ENCODE measurements around the gene SLC49A4. TPM values are rescaled to one million over a fixed set of nuclear protein-coding genes. Genes with fewer than 3 reads are reported as not detected.

SLC49A4 gene
- polyA plus RNA-seq, 1 experiment: 16.4 TPM

GRCh38 chr3:122859021-122859805, 64.3 kb downstream of the SLC49A4 start:
- TF ChIP-seq, protein P1, sequence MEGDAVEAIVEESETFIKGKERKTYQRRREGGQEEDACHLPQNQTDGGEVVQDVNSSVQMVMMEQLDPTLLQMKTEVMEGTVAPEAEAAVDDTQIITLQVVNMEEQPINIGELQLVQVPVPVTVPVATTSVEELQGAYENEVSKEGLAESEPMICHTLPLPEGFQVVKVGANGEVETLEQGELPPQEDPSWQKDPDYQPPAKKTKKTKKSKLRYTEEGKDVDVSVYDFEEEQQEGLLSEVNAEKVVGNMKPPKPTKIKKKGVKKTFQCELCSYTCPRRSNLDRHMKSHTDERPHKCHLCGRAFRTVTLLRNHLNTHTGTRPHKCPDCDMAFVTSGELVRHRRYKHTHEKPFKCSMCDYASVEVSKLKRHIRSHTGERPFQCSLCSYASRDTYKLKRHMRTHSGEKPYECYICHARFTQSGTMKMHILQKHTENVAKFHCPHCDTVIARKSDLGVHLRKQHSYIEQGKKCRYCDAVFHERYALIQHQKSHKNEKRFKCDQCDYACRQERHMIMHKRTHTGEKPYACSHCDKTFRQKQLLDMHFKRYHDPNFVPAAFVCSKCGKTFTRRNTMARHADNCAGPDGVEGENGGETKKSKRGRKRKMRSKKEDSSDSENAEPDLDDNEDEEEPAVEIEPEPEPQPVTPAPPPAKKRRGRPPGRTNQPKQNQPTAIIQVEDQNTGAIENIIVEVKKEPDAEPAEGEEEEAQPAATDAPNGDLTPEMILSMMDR (IDR thresholded peaks at IDR 0.05; ENCODE audit: low read depth, low read length): no peak
- CTCF ChIA-PET: interaction anchor here (0.7 kb wide), 1 partner anchor 83 kb away, joined by 3 read pairs; no protein-coding TSS in a partner anchor
- POLR2A ChIA-PET: no interaction called here

DNA sequence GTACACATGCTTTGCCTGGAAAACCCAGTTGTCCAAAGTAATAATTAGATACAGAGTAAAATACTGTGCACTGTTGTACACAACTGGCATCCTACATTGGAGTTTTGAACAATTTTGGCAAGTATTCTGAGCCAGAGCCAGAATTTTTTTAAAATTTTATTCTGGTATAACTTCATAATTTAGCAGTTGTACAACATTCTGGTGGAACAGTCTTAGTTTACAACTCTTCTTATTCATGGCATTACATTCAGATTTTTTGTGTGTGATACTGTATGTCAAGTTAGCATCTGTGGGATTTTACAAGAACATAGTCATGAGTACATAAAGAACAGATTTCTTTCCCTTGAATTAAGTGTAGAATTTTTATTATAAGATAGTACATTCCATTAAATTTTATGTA, 67.5 kb downstream of the SLC49A4 start:
- no peak for DNase-seq (ENCODE audit: low read depth, low spot score)
- Histone ChIP-seq H3K27me3 (ENCODE audit: control insufficient read depth, insufficient read depth, low read length) (no peaks in the 10 kb centered on the region), H3K4me3 (ENCODE audit: low read depth, low read length) (no peak overlapping the region), H3K9me3 (ENCODE audit: control insufficient read depth, insufficient read depth, low read length) (no peaks in the 10 kb centered on the region), H3K27ac (ENCODE audit: low read depth, low read length) (no peak overlapping the region)
- TF ChIP-seq, protein P1 (IDR thresholded peaks at IDR 0.05; ENCODE audit: low read depth, low read length): no peak
- ChIA-PET CTCF (no interaction called here), POLR2A (no interaction called here)

More at GRCh38 chr3:122859021-122859805, 64.3 kb downstream of the SLC49A4 start:
- H3K4me3 ChIP-seq (ENCODE audit: low read depth, low read length): no peak overlapping the region
- no peak for DNase-seq (ENCODE audit: low read depth, low spot score)
- H3K27me3 ChIP-seq (ENCODE audit: control insufficient read depth, insufficient read depth, low read length): no peaks in the 10 kb centered on the region
- H3K9me3 ChIP-seq (ENCODE audit: control insufficient read depth, insufficient read depth, low read length): no peaks in the 10 kb centered on the region
- H3K27ac ChIP-seq (ENCODE audit: low read depth, low read length): no peak overlapping the region

DNA sequence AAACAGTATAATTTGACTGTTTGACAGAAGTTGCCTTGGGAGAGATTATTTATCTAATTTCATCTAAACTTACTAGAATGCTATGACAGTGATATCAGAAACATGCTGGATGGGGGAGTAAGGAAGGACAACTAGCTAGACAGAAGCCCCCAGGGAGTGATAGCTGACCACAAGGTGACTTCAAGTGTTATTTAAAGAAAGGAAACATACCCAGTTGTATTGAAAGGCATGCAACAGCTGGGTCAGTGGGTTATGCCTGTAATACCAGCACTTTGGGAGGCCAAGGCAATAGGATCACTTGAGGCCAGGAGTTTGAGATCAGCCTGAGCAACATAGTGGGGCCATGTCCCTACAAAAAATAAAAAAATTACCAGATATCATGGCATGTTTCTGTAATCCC, 69.6 kb downstream of the SLC49A4 start:
- ChIA-PET POLR2A (no interaction called here), CTCF (no interaction called here)
- no peak for DNase-seq (ENCODE audit: low read depth, low spot score)
- no peak overlapping the region for H3K4me3 ChIP-seq (ENCODE audit: low read depth, low read length)
- TF ChIP-seq, protein P1 (IDR thresholded peaks at IDR 0.05; ENCODE audit: low read depth, low read length): no peak
- no peaks in the 10 kb centered on the region for H3K9me3 ChIP-seq (ENCODE audit: control insufficient read depth, insufficient read depth, low read length)
- no peak overlapping the region for H3K27ac ChIP-seq (ENCODE audit: low read depth, low read length)
- H3K27me3 ChIP-seq (ENCODE audit: control insufficient read depth, insufficient read depth, low read length): no peaks in the 10 kb centered on the region

DNA sequence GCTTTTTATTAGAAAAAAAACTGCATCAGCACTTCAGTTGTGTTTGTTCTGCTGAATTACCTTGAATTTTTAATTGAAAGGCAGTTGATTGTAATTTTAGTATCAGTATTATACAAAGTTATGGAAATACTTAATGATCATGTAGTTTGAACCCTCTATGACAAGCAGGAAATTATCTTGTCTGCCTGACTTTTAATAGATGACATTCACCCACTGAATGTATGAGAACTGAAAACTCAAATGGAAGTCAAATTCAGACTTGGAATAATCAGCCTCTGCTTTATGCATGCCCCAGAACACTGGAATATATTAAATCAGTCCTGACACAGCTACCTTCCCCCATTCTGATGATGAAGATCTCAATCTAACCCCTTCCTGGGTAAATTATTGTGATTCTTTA, 73.5 kb downstream of the SLC49A4 start:
- H3K27me3 ChIP-seq (ENCODE audit: control insufficient read depth, insufficient read depth, low read length): no peaks in the 10 kb centered on the region
- CTCF ChIA-PET: no interaction called here
- DNase-seq (ENCODE audit: low read depth, low spot score): no peak
- no peak overlapping the region for H3K27ac ChIP-seq (ENCODE audit: low read depth, low read length)
- no peaks in the 10 kb centered on the region for H3K9me3 ChIP-seq (ENCODE audit: control insufficient read depth, insufficient read depth, low read length)
- TF ChIP-seq, protein P1 (IDR thresholded peaks at IDR 0.05; ENCODE audit: low read depth, low read length): no peak
- POLR2A ChIA-PET: no interaction called here
- H3K4me3 ChIP-seq (ENCODE audit: low read depth, low read length): no peak overlapping the region

DNA sequence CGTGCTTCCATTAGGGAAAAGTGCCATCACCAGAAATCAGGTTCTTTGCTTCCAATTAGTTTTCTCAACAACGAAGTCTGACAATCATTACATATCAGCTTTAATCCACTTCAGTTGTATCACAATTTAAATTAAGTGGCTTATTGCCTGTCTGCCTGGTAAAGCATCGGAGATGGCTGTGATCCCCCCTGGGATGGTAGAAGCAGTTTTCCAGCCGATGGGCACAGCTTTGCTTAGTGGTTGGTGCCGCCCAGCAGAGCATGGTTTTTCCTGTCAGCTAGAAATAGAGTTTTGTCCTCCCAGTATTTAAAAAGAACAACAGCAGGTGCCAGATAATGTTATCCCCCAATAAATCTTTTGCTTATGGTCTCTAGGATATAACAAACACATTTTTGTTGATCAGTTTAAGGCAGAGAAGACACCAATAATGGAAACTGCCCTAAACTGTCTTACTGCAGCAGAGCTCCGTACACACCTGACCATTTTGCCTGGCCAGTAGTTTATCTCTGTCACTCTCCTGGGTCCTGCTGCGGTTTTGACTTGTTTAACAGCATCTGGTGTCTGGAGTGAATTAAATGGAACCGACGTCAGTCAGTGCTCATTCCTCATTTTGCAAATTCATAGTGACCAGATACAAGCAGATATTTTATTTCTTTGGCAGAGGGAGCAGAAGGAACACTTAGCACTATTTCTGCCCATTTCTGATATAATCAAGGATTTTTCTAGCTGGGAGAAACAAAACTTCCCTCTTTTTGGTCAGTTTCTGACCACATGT, 79.1 kb downstream of the SLC49A4 start:
- ChIA-PET POLR2A (no interaction called here), CTCF (interaction anchor here (0.8 kb wide), 1 partner anchor 69 kb away, joined by 3 read pairs; no protein-coding TSS in a partner anchor)

More for the DNA sequence above, 79.1 kb downstream of the SLC49A4 start:
- no peaks in the 10 kb centered on the region for H3K27me3 ChIP-seq (ENCODE audit: control insufficient read depth, insufficient read depth, low read length)
- H3K4me3 ChIP-seq (ENCODE audit: low read depth, low read length): no peak overlapping the region
- no peaks in the 10 kb centered on the region for H3K9me3 ChIP-seq (ENCODE audit: control insufficient read depth, insufficient read depth, low read length)
- DNase-seq (ENCODE audit: low read depth, low spot score): no peak
- no peak overlapping the region for H3K27ac ChIP-seq (ENCODE audit: low read depth, low read length)
- TF ChIP-seq, protein P1 (IDR thresholded peaks at IDR 0.05; ENCODE audit: low read depth, low read length): no peak

Measured in AG04450 (cell line).